Activated T-cell treated with anti-CD3 and anti-CD28 coated beads, Interleukin-2, amount 50 U/mL, for 24 hours (primary cell): ENCODE data around the gene PARD6G.
"Not testable (repeated sequence)": the region's sequence is repeated elsewhere in the genome, so short reads cannot be mapped to it uniquely, and the experiment has no call there.

Experiments
- DNase-seq: peaks from one replicate; pipeline ENCODE4 v3.0.0-alpha.2; 2020
- H3K27ac Mint-ChIP-seq: 2 replicates; pipeline ENCODE4 v1.8.0; 2020; ENCODE audit warnings: mild to moderate bottlenecking, mixed read lengths
- H3K27me3 Mint-ChIP-seq: 2 replicates; pipeline ENCODE4 v1.8.0; 2020; ENCODE audit warnings: mixed read lengths
- H3K36me3 Mint-ChIP-seq: 2 replicates; pipeline ENCODE4 v1.8.0; 2020; ENCODE audit warnings: low read depth, mixed read lengths
- H3K4me1 Mint-ChIP-seq: 2 replicates; pipeline ENCODE4 v1.8.0; 2020; ENCODE audit warnings: low read depth, mixed read lengths
- H3K4me3 Mint-ChIP-seq: 2 replicates; pipeline ENCODE4 v1.8.0; 2020; ENCODE audit warnings: mild to moderate bottlenecking, moderate library complexity, mixed read lengths
- H3K9me3 Mint-ChIP-seq: 2 replicates; pipeline ENCODE4 v1.8.0; 2020; ENCODE audit warnings: mixed read lengths

Gene PARD6G

GRCh38 chr18:80246445-80247392 is 595 bp downstream of the PARD6G start:
- peaks cover 7% of the 10 kb centered on the region for H3K4me1 Mint-ChIP-seq
- peaks cover 72% of the 10 kb centered on the region for H3K27me3 Mint-ChIP-seq
- DNase-seq, result peak; percentile 51
- no peaks in the 10 kb centered on the region for H3K36me3 Mint-ChIP-seq
- H3K4me3 Mint-ChIP-seq, result peak overlapping the region; percentile 33
- H3K9me3 Mint-ChIP-seq, result no peaks in the 10 kb centered on the region
- H3K27ac Mint-ChIP-seq, result no peak overlapping the region

DNA sequence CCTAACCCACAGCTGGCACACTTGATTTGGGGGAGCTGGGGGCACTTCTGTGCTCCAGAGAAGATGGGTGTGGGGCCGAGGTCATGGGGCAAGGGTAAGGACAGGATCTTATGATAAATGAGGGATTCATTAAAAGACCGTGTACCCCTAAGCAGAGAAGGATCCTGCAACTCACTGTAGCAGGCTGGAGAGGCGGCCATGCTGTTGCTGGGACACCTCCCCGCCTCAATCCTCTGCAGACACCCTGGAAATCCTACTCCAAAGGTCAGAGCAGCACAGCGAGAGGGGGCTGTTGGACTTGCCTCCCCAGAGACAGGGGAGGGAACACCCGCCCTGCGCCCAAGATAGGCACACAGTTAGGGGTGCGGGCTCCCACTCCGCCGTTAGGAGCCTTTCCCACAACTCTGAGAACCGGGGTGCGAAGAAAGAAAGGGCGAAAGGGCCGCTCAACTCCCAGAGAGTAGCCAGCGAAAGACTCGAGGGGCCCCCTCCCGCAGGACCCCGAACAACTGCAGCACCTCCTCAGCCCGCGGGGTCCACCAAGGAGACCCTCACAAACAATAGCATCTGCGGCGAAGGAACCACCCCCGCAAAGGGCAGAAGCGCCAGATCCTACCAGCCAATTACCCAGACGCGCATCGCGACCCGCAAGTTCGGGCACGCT is 1.4 kb downstream of the PARD6G start:
- Mint-ChIP-seq H3K4me1 (peaks cover 7% of the 10 kb centered on the region), H3K36me3 (no peaks in the 10 kb centered on the region), H3K4me3 (peak overlapping the region; percentile 62), H3K9me3 (no peaks in the 10 kb centered on the region), H3K27ac (no peak overlapping the region), H3K27me3 (peaks cover 80% of the 10 kb centered on the region)
- no peak for DNase-seq

DNA sequence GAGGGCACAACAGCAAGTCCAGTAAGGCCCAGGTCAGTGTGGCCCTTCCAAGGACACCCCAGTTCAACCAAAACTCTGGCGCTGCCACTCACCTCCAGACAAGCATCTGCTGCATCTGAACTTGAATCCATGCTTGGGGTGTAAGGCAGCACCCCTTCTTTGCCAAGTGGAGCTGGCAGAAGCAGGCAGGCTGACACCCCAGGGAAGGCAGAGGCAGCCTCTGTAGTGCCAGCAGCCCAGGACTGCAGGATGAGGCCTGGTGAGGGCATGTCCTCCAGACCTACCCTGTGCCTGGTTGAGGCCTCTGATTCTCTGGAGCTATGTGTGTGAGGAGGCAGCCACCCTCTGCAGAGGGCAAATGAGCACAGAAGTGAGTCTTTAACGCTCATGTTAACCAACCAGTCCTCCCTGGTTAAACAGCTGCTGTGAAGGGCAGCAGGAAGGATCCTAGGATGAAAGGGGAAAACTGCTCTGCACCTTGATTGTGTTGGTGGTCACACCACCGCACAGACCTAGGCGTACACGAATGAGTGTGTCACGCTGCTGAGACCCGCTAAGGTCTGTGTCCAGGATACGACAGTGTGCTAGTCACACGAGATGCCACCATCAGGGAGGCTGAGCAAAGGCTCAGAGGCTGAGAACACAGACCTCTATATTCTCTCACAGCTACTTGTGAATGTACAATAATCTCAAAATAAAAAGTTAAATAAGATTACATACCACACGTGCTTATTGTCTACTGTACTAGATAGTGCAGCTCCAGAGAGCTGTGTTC is 2.2 kb downstream of the PARD6G start:
- Mint-ChIP-seq H3K9me3 (no peaks in the 10 kb centered on the region), H3K27me3 (peaks cover 85% of the 10 kb centered on the region), H3K4me1 (peaks cover 7% of the 10 kb centered on the region), H3K27ac (no peak overlapping the region), H3K4me3 (peak overlapping the region; percentile 62), H3K36me3 (no peaks in the 10 kb centered on the region)
- DNase-seq, result no peak

- Mint-ChIP-seq H3K27me3 (peaks cover 77% of the 10 kb centered on the region), H3K9me3 (no peaks in the 10 kb centered on the region), H3K4me1 (peaks cover 7% of the 10 kb centered on the region), H3K36me3 (no peaks in the 10 kb centered on the region), H3K27ac (no peak overlapping the region), H3K4me3 (no peak overlapping the region)
- no peak for DNase-seq
Measured at GRCh38 chr18:80244167-80244566, 3.1 kb downstream of the PARD6G start.

GRCh38 chr18:80243204-80243603 is 4.1 kb downstream of the PARD6G start:
- H3K4me3 Mint-ChIP-seq, result no peak overlapping the region
- H3K9me3 Mint-ChIP-seq, result no peaks in the 10 kb centered on the region
- H3K27ac Mint-ChIP-seq, result no peak overlapping the region
- DNase-seq, result no peak
- peaks cover 7% of the 10 kb centered on the region for H3K4me1 Mint-ChIP-seq
- H3K36me3 Mint-ChIP-seq, result no peaks in the 10 kb centered on the region
- peaks cover 73% of the 10 kb centered on the region for H3K27me3 Mint-ChIP-seq

DNA sequence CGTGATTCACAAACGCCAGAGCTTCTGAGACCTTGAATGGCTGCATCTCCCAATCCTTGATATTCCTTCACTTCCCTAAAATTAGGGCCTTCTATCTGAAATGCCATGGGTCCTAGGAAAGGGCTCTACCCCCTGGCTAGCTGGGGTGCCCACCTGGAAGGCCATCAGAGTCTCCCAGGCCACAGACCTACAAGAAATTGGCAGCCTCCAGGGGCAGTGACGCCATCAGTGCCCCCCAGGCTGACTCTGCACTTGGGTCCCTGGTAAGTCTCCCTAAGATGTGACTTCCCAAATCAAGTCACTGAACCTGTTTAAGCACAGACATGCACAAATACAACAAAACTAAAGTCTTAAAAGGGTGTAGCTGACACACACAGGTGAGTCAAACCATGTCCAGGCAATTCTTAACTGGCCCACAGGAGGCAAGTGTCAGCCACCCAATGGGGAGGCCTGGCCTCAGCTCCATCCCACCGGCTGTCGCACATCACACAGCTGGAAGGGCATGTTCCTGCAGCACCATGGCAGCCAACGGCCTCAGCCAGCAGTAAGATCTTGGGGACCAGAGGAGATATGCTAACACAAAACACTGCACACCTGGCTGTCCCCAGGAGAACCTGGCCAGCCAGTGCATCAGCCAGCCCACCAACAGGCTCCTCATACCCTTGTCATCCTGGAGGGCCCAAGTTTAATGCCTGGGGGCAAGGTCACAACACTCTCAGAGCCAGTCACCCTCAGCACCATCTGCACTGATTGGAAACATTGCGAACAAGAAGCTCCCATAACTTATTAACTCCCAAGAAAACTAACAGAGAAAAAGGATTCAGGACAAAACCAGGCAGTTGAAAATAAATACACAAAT is 5.2 kb downstream of the PARD6G start:
- no peaks in the 10 kb centered on the region for H3K9me3 Mint-ChIP-seq
- no peak overlapping the region for H3K27ac Mint-ChIP-seq

DNA sequence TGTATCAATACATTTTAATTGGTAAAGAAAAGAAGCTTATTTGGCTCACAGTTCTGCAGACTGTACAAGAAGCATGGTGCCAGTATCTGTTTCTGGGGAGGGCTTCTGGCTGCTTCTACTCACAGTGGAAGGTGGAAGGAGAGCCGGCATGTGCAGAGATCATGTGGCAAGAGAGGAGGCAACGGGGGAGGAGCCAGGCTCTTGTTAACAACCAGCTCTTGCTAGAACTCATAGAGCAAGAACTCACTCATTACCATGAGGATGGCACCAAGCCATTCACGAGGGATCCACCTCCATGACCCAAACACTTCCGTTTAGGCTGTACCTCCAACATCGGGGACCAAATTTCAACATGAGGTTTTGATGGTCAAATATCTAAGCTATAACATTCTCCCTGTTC is 7.5 kb downstream of the PARD6G start:
- no peak for DNase-seq
- Mint-ChIP-seq H3K27me3 (peaks cover 73% of the 10 kb centered on the region), H3K36me3 (no peaks in the 10 kb centered on the region), H3K9me3 (no peaks in the 10 kb centered on the region), H3K4me3 (no peak overlapping the region), H3K4me1 (no peaks in the 10 kb centered on the region), H3K27ac (no peak overlapping the region)

More for the DNA sequence above, 5.2 kb downstream of the PARD6G start:
- Mint-ChIP-seq H3K4me1 (peaks cover 5% of the 10 kb centered on the region), H3K36me3 (no peaks in the 10 kb centered on the region), H3K4me3 (no peak overlapping the region), H3K27me3 (peaks cover 73% of the 10 kb centered on the region)
- DNase-seq, result no peak

GRCh38 chr18:80238651-80239260 is 8.6 kb downstream of the PARD6G start:
- no peaks in the 10 kb centered on the region for H3K9me3 Mint-ChIP-seq
- no peaks in the 10 kb centered on the region for H3K4me1 Mint-ChIP-seq
- no peak overlapping the region for H3K4me3 Mint-ChIP-seq
- no peak for DNase-seq
- no peaks in the 10 kb centered on the region for H3K36me3 Mint-ChIP-seq
- peaks cover 72% of the 10 kb centered on the region for H3K27me3 Mint-ChIP-seq
- no peak overlapping the region for H3K27ac Mint-ChIP-seq

- not testable (repeated sequence) for DNase-seq, H3K4me1 Mint-ChIP-seq, H3K36me3 Mint-ChIP-seq, H3K4me3 Mint-ChIP-seq, H3K9me3 Mint-ChIP-seq, H3K27ac Mint-ChIP-seq
- H3K27me3 Mint-ChIP-seq, result peaks cover 69% of the 10 kb centered on the region
Measured at GRCh38 chr18:80237519-80237918, 9.8 kb downstream of the PARD6G start.

DNA sequence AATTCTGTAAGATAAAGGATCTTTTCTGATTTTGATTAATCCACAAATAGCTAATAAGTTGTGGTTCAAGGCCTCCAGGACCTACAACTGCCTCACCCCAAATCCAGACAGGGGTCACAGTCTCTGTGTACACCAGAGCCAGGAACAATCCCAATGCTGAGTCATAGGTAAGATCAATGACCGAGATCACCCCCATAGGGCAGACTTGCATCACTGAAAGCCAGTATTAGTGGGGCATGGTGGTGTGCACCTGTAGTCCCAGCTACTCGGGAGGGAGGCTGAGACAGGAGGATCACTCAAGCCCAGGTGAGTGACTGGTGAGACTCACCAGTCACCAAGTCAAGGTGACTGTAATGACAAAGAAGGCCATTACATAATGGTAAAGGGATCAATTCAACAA is 12.9 kb downstream of the PARD6G start:
- H3K9me3 Mint-ChIP-seq, result no peaks in the 10 kb centered on the region
- no peaks in the 10 kb centered on the region for H3K36me3 Mint-ChIP-seq
- peaks cover 55% of the 10 kb centered on the region for H3K27me3 Mint-ChIP-seq
- no peak overlapping the region for H3K27ac Mint-ChIP-seq
- no peak overlapping the region for H3K4me3 Mint-ChIP-seq
- peaks cover 2% of the 10 kb centered on the region for H3K4me1 Mint-ChIP-seq
- DNase-seq, result no peak

DNA sequence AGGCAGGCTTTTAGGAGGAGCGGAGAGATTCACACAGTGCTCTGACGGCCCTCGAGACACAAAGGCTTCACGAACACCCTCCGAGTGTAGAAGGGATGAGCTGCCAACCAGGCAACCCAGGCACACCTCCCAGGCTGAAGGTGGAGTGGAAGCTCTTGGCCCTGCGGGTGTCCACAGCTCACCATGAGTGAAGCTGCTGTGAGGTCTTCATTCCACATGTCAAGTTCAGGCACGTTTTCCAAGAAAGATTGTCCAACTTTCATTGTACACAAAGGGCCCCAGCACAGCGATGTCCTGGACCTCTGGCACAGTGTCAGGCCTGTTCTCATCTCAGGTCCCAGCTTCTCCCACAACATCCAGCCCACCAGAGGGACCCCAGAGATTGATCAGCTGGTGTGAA is 13.4 kb downstream of the PARD6G start:
- no peak for DNase-seq
- Mint-ChIP-seq H3K9me3 (no peaks in the 10 kb centered on the region), H3K4me1 (peaks cover 2% of the 10 kb centered on the region), H3K27ac (no peak overlapping the region), H3K27me3 (peaks cover 54% of the 10 kb centered on the region), H3K36me3 (no peaks in the 10 kb centered on the region), H3K4me3 (no peak overlapping the region)

DNA sequence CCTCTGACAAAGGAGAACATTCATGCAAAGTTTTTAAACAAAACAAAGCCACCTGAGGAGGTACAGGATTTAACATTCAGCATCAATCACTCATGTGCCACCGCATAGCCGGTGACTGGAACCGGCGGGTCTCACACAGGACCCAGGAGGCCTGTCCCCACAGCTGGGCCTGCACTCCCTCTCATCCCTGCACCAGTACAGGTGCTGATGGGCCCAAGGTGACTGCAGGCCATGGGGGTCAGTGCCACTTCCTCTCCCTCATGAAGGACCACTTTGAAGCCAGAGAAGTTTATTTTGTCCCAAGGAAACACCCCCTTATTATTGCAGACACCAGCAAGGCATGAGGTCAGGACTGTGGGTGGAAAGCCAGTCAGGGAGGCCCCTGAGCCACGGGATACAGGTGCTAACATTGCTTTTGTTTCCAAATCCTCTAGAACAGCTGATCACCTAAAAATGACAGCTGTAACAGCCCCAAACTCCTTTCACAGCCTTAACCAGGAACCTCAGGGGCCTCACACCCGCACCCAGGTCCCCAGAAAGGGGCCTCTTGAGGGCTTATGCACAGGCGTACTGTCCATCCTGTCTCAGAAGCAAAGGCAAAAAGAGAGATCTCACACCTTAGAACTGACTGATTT is 14.0 kb downstream of the PARD6G start:
- no peaks in the 10 kb centered on the region for H3K9me3 Mint-ChIP-seq
- no peak overlapping the region for H3K27ac Mint-ChIP-seq
- peaks cover 2% of the 10 kb centered on the region for H3K4me1 Mint-ChIP-seq
- peaks cover 50% of the 10 kb centered on the region for H3K27me3 Mint-ChIP-seq
- no peak for DNase-seq
- no peaks in the 10 kb centered on the region for H3K36me3 Mint-ChIP-seq
- H3K4me3 Mint-ChIP-seq, result no peak overlapping the region

GRCh38 chr18:80232710-80233109 is 14.6 kb downstream of the PARD6G start:
- Mint-ChIP-seq H3K27me3 (peaks cover 47% of the 10 kb centered on the region), H3K27ac (no peak overlapping the region), H3K9me3 (no peaks in the 10 kb centered on the region), H3K36me3 (no peaks in the 10 kb centered on the region), H3K4me3 (no peak overlapping the region), H3K4me1 (peaks cover 2% of the 10 kb centered on the region)
- no peak for DNase-seq
